GM18519 (cell line): ENCODE data around the gene PPP1R27.
A peak's percentile ranks its signal among the peaks of the same experiment; 100 is the strongest.
"Not testable (repeated sequence)": the region's sequence is repeated elsewhere in the genome, so short reads cannot be mapped to it uniquely, and the experiment has no call there.

Source experiments
- ATAC-seq: cut with Tn5 transposase; IDR thresholded peaks from one replicate; pipeline ENCODE4 v1.9.1; 2021; ENCODE audit warnings: mild to moderate bottlenecking, moderate library complexity; ENCODE audit not compliant: unreplicated experiment, low FRiP score

The PPP1R27 gene

DNA sequence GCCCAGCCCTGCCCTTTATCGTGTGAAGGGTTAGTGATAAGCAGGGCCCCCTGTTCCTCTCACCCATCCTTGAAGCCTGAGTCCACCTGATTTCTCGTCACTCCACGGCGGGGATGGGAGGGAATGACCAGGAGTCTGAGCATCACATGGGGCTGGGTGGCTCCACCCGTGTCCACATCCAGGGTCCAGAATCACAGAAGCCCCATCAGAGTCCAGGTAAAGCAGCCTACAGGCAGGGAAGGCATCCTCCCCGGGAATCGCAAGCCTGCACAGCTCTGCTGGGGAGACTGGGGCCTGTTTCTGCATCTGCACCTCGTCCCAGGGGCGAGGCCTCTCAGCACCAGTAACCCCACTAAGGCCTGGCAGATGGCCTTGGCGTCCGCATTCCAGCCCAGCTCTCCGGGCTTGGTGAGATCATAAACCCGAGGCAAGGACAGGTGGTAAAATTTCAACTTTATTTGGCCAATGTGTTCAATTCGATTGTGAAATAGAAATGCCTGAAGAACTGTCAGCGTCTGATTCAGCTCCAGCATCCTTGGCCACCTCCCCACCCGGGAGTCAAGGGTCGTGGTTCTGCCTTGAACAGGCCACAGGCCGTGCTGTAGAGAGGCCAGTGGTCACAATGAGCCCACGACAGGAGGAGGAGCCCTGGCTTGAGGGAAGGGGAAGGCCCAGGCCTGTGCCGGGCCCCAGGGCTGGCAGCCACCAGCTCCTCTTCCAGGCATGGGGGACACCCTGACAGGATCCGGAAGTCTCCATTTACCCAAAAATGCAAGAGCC lies 8.1 kb upstream of the PPP1R27 start:
- no peak for ATAC-seq

DNA sequence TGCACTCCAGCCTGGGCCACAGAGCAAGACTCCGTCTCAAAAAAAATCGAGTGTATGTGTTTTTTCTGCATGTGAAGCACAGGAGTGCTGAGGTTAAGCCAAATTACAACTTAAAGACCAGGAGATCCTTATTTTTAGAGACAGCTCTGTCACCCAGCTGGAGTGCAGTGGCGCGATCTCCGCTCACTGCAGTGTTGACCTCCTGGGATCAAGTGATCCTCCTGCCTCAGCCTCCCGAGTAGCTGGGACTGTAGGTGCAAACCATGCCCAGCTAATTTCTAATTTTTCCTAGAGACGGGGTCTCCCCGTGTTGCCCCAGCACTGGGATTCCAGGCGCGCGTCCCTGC lies 7.5 kb upstream of the PPP1R27 start:
- ATAC-seq = no peak

DNA sequence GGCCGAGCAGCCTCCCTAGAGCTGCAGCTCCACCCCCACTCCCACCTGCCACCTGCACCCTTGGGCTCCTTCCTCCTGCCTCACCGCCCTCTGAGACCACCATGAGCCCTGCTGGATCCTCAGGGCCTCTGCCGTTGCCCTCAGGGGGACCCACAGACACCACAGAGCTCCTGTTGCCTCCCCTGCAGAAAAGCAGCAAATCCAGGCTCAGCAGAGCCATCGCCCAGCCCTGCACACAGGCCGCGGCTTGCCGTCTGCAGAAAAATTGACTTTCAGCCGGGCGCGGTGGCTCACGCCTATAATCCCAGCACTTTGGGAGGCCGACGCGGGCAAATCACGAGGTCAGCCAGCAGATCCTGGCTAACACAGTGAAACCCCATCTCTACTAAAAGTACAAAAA lies 7.0 kb upstream of the PPP1R27 start:
- ATAC-seq = no peak

DNA sequence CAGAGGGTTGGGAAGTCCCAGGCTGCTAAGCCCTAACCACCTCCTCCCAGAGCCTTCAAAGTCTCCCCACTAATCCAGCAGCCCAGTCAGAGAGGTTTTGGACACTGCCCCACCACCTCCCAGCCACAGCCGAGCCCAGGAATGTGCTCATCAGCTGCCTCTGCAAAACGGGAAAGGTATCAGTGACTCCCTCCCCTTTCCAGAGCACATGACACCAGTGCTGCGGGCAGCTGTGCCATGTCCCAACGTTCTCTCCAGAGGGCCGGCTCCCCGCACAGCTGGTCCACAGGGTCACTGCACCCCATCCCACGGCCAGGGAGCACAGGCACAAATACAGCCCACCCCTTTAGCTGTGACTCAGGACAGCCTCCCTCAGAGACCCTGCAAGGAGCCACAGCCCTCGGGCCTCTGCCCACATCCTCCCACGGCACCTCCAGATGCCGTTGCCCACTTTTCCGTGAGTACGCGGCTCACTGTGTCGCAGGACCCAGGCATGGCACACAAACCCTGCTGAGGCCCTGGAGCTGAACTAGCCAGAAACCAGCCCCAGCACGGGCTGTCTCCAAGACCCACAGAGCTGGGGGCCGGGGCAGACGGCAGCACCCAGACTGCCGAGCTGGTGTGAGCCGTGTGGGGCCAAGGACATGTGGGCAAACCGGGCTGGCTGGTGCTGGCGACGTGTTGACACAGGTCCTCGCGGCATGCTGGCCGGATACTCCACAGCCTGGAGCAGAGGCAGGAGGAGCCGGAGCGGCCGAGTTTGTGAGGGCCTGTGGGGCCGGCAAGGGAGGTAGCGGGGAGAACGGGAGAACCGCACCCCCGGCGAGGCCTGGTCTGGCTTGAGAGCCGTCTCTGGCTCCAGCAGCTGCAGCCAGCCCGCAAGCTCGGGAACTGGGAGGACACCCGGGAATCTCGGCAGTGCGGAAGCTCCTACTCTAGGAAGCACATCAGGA lies 6.3 kb upstream of the PPP1R27 start:
- no peak for ATAC-seq

DNA sequence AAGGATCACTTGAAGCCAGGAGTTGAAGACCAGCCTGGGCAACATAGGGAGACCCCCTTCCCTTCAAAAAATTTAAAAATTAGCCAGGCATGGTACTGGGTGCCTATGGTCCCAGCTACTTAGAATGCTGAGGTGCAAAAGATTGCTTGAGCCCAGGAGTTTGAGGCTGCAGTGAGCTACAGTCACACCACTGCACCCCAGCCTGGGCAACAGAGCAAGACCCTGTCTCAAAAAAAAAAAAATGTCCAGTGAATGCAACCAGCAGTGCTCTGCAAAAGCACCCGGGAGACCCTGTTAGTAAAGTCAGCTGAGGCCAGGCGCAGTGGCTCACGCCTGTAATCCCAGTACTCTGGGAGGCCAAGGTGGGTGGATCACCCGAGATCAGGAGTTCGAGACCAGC lies 5.2 kb upstream of the PPP1R27 start:
- ATAC-seq = not testable (repeated sequence)

DNA sequence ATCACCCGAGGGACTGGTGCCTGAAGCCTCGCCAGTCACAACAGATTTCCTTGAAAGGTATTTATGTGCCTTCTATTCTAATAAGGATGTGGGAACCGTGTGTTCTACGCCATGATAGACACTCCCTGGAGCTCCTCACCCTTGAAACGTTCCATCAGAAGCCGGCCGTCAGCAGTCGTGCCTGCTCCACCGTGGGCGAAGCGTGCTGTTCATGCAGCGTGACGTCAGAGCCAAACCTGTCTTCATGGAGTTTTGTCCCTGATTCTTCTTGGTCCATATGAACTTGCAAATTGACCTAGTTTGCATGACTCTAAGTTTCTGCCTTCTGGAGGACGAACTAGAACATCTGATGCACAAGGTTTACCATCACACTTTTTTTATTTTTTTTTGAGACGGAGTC lies 4.5 kb upstream of the PPP1R27 start:
- no peak for ATAC-seq

DNA sequence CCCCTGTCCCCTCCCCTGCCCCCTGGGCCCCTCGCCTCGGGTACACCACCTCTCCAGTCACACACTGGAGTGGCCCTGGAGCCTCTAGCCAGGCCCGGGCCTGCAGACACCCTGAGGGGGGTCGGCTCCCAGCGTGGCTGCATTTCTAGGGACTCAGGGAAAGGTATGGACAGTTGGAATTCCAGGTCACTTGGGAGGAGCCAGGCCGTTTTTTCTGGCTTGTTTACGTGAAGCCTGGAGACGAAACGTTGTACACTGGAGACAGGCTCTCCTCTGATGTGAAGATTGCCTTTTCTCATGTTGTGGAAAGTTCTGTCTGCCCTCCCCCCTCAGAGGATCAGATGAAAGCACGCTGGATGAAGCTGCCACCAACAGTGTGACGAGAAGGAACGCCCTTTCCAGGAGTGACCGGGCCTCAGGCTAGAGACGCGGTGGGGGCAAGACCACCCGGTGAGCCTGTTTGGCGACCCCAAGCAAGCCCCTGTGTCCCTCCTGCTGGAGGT lies 4.0 kb upstream of the PPP1R27 start:
- ATAC-seq = no peak

DNA sequence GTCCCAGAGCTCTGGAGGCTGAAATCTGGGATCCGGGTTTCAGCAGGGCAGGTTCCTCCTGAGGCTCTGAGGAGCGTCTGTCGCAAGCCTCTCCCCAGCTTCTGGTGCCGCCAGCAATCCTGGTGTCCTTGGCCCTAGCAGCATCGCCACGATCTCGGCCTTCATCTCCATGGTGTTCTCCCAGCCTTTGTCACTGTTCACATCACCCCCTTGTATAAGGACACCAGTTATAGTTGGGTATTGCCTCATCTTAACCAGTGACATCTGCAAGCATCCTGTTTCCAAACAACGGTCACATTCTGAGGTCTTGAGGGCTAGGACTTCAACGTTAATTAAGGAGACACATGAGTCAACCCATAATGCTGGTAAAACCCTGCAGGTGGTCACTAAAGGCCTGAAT lies 2.8 kb upstream of the PPP1R27 start:
- no peak for ATAC-seq

DNA sequence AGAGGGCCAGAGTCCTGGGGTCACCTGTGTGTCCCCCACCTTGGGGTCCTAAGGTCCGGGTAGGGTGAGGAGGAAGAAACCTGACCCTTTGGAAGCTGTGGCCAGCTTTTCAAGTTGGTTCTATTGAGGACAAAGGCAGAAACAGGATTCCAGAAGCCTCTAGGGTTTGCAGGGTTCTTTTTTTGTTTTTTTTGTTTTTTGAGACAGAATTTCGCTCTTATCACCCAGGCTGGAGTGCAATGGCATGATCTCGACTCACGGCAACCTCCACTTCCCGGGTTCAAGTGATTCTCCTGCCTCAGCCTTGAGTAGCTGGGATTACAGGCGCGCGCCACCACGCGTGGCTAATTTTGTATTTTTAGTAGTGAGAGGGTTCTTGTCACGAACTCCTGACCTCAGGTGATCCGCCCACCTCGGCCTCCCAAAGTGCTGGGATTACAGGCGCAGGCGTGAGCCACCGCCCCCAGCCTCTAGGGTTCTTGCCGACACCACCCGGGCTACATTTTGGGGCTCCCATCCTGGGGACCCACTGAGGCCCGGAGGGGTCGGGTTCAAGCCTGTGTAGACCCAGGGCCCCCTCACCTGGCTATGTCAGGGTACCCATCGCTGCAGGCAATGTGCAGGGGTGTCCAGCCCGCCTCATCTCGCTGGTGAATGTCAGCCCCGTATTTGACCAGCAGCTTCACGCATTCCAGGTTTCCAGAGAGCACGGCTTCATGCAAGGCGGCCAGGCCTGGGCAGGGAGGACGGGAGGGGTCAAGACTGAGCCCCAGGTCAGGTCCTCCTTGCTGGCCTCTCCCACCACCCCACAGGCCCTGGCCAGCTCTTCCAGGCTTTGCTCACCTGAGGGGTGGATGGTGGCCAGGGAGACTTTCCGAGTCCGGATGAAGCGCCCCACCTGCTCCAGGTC lies 674 bp downstream of the PPP1R27 start:
- ATAC-seq = no peak

DNA sequence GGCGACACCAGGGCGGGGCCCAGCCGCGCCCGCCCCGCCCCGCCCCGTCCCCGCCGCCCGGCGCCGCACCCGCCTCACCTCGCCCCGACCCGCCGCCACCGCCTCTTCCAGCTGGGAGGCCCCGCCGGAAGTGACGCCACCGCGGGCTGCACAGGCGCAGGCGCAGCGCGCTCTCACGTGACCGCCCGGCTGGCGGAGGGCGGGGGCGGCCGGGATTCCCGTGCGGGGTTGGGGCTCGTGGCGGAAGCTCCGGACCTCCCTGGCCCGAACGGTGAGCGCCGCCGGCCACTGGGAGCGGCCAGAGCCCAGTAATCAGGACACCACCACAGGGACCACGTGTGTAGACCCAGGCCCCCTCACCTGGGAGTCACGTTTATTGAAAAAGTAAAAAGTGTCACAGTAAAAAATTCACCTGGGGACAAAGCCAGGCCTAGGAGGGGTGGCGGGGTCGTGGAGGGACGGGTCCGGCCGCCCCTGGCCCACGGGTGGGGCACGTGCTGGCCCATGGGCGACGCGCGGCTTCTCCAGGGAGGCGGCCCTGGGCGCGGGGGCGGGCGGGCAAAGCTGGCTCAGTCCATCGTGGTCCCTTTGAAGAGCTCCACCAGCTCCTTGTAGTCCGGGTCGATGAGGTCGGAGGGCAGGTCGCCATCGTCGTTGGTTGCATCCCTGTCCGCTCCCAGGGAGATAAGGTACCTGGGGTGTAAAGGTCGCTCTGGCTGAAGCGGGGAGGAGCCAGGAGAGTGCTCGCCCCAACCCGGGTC lies 1.5 kb downstream of the PPP1R27 start, which contains the start of gene MCRIP1:
Gene MCRIP1 (minus strand): TSS at position 132 of the 761 bp plus-strand sequence. CDS start 8,785 bp downstream, outside the sequence.
- peak; percentile 58 for ATAC-seq

DNA sequence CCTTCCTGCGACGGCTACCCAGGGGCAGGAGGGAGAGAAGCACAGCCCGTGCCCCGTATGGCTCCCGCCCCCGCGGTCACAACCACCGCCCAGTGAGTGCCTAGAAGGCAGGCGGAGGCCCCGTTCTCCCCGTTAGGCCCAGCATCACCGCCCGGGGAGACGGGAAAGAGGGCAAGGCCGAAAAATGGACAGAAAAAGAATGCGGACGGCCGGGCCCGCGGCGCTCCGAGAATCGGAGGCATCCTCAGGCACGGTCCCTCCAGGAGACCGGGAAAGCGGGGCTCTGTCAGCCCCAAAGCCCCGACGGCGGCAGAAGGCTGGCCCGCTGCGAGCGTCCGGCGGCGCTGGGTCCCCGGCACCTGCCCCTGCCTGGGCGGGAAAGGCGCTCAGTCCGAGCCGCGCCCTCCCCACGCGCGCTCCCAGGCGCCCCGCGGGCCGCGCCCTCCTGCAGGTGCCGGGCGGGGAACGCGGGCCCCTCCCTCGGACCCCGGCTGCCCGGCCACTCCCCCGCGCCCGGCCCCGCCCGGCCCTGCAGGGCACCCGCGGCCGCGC lies 2.2 kb downstream of the PPP1R27 start:
- ATAC-seq = peak; percentile 18

DNA sequence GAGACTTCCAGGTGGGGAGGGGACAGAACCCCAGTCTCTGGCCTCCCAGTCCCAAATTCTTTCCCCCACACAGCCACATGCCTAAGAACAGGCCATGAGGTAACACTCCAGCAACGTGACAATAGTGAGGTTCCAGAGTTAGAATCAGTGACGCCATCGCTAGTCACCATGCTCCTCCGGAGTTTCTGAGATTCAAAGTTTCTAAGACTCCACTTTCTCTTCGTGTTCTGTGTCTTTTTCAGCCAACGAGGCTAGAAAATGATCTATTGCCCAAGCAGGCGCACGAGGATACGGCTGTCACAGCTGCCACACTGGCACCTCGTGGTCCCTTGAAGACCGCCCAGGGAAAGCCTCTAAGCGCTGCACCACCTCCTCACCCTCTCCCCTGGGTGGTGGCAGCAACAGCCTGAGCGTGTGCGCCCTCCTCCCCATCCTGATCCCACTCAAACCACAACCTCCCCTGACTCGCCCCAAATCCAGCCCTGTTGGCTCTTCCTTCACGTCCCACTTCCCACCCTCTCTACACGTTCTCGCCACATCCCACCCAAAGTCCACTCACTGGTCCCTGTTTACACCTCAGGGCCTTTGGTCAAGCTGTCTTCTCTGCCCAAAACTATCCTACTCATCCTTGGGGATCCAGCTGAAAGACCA lies 2.8 kb downstream of the PPP1R27 start:
- no peak for ATAC-seq

DNA sequence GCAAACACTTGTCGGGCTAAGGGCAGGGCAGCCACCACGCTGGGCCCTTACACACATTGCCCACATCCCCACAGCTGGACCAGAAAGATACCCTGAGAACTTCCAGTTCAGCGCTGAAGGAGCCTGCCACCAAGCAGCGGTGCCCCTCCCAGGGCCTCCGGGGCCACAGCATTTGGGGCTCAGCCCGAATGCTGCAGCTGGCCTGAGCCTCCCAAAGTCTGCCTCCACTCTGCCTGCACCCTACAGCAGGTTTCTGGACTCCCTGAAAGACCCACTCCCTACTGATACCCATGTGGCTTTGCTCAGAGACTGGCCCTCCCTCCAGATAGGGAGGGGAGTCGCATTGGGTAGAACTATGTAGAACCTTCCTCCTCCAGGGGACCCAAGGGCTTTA lies 3.3 kb downstream of the PPP1R27 start:
- ATAC-seq = no peak

DNA sequence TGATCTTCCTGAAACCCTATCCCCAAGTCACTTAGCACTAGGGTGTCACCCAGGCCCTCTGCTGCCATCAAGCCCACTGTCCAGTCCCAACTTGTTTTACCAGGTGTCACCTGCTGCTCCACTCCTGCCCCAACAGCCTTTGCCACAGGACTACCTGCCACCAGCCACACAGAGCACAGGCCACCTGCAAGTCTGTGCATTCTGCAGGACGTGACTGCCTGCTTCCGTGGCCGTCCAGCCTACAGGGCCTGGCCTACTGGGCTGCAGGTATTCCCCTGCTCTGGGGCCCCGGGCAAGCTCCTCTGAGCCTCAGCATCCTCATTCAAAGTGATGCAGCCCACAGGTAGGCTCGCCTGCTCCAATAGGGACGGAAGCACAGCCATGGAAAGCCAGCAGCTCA lies 5.0 kb downstream of the PPP1R27 start:
- no peak for ATAC-seq

DNA sequence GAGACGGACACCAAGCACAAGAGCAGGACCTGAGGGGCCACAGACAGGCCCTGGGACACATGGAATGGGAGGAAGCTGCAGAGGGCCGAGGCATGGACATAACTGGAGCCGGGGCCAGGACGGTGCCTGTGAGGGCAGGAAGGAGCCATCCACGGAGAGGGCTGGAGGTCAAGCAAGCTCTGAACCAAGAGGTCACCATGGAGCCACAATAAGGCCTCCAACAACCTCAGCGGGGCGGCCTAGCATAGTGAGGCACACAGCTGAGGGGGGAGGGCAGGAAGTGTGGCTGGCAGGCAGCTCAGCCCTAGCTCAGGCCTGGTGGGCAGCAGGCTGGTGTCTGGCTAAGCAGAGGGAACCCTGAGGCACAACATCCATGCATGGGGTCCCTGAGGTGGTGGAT lies 6.2 kb downstream of the PPP1R27 start:
- no peak for ATAC-seq

DNA sequence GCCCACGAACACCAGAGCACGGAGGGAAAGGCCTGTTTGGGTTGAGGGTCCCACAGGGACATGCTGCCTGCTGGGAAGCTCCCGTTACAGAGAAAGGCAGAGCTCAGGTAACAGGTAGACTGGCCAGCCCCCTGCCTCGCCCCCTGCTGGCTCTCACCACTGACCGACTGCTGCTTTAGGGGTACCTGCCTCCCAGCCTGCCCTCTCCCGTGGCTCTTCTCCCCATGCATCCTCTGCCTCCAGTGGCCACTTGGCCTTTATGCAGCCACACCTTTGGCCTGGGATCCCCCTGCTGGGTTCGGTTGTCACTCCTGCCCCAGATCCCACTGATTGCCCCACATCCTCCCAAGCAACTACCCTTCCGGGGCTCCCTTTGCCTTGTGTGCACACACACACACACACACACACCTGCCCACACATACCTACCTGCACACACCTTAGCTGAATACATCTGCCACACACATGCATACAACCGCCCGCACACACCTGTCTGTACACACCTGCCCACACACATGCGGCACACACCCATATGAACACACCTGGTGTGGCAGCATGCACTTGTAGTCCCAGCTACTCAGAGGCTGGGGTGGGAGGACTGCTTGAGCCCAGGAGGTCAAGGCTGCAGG lies 8.9 kb downstream of the PPP1R27 start:
- ATAC-seq = no peak

DNA sequence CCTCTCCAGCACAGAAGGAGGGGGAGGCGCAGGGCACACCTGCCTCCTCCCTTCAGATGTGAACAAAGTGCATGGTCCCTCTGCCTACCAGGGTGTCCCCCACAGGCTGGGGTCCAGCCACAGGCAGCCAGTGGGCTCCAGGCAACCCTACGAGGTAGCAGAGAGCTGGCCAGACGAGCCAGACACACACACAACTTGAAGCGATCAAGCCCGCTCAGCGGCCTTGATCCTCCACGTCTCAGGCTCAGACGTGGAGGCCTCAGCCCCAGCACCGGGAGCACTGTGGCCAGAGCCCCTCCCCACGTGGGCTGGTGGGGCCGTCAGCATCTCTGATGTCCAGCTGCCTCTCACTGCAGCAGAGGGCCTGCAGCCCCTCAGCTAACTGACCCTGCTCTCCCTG lies 10.3 kb downstream of the PPP1R27 start:
- ATAC-seq = no peak

DNA sequence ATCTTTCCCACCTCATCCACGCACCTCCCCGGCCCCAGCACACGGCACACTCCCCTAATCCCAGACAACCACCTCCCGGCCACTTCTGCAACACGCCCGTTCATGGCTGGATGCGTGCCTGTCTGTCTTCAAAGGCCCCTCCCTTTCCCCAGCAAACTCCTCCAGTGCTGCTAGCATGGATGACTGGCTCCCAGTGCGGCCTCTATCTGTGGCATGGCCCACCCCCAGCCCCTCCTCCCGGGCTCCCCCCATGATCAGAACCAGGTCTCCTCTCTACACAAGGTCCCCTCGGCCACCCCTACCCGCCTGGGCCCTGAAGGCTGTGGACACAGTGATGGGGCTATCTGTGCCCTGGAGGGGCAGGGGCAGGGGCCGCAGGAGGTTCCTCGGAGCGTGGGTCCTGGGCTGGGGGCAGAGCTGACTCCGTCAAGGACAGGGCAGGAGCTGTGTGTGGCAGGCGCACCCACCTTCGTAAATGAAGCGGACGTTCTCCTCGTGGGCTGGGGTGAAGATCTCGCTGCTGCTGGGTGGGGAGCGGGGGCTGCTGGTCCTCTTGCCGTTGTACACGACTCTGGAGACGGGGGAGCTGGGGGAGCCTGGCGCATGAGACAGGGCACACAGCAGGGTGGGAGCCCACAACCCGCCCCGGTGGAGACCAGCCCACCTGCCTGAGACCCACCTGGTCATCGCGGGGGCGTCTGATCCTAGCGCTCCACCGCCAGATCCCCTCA lies 10.9 kb downstream of the PPP1R27 start:
- no peak for ATAC-seq
